GM12878 (cell line): ENCODE results near the gene TMEM86A.

ENCODE experiments used
- HDGF ChIP-seq: fragments of 450-650 bp; IDR thresholded peaks from 2 replicates; pipeline ENCODE4 v1.6.1; 2016; ENCODE audit warnings: antibody characterized with exemption
- POLR2AphosphoS5 ChIP-seq: IDR thresholded peaks from 2 replicates; pipeline ENCODE4 v1.6.1; 2011; ENCODE audit warnings: mild to moderate bottlenecking, low read length, inconsistent platforms
- SIN3A ChIP-seq: IDR thresholded peaks from 2 replicates; pipeline ENCODE4 v1.6.1; 2012; ENCODE audit warnings: low read depth, low read length, improper control_type of control experiment
- SREBF2 ChIP-seq: IDR thresholded peaks from 2 replicates; pipeline ENCODE4 v1.6.1; 2012; ENCODE audit warnings: mild to moderate bottlenecking, low read length
- ZNF274 ChIP-seq: IDR thresholded peaks from one replicate; pipeline ENCODE4 v1.8.0; 2011; ENCODE audit not compliant: insufficient read length, insufficient read depth
- TF ChIP-seq, protein P1 (sequence below), 3 experiments: IDR thresholded peaks in 2 of 3; conservative IDR thresholded peaks in 1 of 3; 2 replicates each; pipeline ENCODE4 v1.5.1; 2011; ENCODE audit warnings: low read depth in 3 of 3, low read length in 3 of 3, mild to moderate bottlenecking in 3 of 3, control low read depth in 2 of 3, moderate library complexity in 2 of 3, inconsistent platforms in 1 of 3, mixed read lengths in 1 of 3; ENCODE audit not compliant: control insufficient read depth in 2 of 3, insufficient read depth in 1 of 3; ENCODE audit errors: extremely low read depth in 1 of 3
- TF ChIP-seq, protein P2 (sequence below): IDR thresholded peaks from 2 replicates; pipeline ENCODE4 v1.6.1; 2011; ENCODE audit warnings: borderline replicate concordance, low read depth, mild to moderate bottlenecking, moderate library complexity, mixed read lengths, low read length; ENCODE audit not compliant: insufficient read depth; ENCODE audit errors: extremely low read length
- TF ChIP-seq, protein P3 (sequence below): fragments of 450-650 bp; IDR thresholded peaks from 2 replicates; pipeline ENCODE4 v1.6.1; 2016; ENCODE audit warnings: mild to moderate bottlenecking, moderate library complexity, borderline replicate concordance

DNA sequence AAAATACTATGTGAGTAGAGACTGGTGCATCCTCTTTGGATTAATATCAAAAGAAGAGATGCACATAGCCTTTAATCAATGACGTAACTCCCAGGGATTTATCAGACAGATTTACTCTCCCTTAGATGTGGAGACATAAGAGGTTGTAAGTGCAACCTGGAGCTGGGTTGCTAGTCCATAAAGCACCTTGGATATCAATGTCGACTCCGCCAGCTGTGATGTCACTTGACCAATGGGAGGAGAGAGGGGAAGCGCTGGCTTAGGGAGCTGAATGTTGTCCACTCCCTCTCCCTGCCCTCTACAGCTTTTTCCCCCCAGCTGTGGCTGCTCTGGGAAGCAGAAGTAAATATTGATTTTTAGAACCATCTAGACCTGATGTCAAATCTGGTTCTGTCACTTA is 28.9 kb upstream of the TMEM86A start:
- no peak for TF ChIP-seq SIN3A
- TF ChIP-seq, protein P1, sequence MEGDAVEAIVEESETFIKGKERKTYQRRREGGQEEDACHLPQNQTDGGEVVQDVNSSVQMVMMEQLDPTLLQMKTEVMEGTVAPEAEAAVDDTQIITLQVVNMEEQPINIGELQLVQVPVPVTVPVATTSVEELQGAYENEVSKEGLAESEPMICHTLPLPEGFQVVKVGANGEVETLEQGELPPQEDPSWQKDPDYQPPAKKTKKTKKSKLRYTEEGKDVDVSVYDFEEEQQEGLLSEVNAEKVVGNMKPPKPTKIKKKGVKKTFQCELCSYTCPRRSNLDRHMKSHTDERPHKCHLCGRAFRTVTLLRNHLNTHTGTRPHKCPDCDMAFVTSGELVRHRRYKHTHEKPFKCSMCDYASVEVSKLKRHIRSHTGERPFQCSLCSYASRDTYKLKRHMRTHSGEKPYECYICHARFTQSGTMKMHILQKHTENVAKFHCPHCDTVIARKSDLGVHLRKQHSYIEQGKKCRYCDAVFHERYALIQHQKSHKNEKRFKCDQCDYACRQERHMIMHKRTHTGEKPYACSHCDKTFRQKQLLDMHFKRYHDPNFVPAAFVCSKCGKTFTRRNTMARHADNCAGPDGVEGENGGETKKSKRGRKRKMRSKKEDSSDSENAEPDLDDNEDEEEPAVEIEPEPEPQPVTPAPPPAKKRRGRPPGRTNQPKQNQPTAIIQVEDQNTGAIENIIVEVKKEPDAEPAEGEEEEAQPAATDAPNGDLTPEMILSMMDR (IDR thresholded peaks at IDR 0.05 in 2 of 3, conservative IDR thresholded peaks at IDR 0.05 in 1 of 3; ENCODE audit: control insufficient read depth in 2 of 3, extremely low read depth in 1 of 3, insufficient read depth in 1 of 3, low read depth in 3 of 3, low read length in 3 of 3), result no peak
- no peak for TF ChIP-seq SREBF2
- TF ChIP-seq ZNF274, result no peak
- TF ChIP-seq HDGF, result no peak
- TF ChIP-seq, protein P2, sequence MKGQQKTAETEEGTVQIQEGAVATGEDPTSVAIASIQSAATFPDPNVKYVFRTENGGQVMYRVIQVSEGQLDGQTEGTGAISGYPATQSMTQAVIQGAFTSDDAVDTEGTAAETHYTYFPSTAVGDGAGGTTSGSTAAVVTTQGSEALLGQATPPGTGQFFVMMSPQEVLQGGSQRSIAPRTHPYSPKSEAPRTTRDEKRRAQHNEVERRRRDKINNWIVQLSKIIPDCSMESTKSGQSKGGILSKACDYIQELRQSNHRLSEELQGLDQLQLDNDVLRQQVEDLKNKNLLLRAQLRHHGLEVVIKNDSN, result no peak
- TF ChIP-seq POLR2AphosphoS5, result no peak
- TF ChIP-seq, protein P3, sequence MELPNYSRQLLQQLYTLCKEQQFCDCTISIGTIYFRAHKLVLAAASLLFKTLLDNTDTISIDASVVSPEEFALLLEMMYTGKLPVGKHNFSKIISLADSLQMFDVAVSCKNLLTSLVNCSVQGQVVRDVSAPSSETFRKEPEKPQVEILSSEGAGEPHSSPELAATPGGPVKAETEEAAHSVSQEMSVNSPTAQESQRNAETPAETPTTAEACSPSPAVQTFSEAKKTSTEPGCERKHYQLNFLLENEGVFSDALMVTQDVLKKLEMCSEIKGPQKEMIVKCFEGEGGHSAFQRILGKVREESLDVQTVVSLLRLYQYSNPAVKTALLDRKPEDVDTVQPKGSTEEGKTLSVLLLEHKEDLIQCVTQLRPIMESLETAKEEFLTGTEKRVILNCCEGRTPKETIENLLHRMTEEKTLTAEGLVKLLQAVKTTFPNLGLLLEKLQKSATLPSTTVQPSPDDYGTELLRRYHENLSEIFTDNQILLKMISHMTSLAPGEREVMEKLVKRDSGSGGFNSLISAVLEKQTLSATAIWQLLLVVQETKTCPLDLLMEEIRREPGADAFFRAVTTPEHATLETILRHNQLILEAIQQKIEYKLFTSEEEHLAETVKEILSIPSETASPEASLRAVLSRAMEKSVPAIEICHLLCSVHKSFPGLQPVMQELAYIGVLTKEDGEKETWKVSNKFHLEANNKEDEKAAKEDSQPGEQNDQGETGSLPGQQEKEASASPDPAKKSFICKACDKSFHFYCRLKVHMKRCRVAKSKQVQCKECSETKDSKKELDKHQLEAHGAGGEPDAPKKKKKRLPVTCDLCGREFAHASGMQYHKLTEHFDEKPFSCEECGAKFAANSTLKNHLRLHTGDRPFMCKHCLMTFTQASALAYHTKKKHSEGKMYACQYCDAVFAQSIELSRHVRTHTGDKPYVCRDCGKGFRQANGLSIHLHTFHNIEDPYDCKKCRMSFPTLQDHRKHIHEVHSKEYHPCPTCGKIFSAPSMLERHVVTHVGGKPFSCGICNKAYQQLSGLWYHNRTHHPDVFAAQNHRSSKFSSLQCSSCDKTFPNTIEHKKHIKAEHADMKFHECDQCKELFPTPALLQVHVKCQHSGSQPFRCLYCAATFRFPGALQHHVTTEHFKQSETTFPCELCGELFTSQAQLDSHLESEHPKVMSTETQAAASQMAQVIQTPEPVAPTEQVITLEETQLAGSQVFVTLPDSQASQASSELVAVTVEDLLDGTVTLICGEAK, result no peak
